Spinal cord (tissue), 10 donors: ENCODE measurements around the gene CXorf66. TPM values are rescaled to one million over a fixed set of nuclear protein-coding genes. Genes with fewer than 3 reads are reported as not detected.
"Not testable (repeated sequence)": the region's sequence is repeated elsewhere in the genome, so short reads cannot be mapped to it uniquely, and the experiment has no call there.

Experiments
- DNase-seq, 6 donors: peaks; one replicate each; pipeline versions ENCODE4 v3.0.0 to v3.0.0-alpha.2; 2013 to 2015; ENCODE audit warnings: low spot score in 6 of 6, low read depth in 4 of 6
- H3K27ac ChIP-seq: one replicate; pipeline ENCODE4 v1.5.1; 2013; ENCODE audit warnings: low read depth, low read length, control low read depth
- H3K27me3 ChIP-seq: one replicate; pipeline ENCODE4 v1.6.1; 2013; ENCODE audit warnings: low read length; ENCODE audit not compliant: control insufficient read depth, insufficient read depth
- H3K36me3 ChIP-seq: one replicate; pipeline ENCODE4 v1.6.1; 2013; ENCODE audit warnings: low read length; ENCODE audit not compliant: control insufficient read depth, insufficient read depth
- H3K4me1 ChIP-seq: one replicate; pipeline ENCODE4 v1.6.1; 2013; ENCODE audit warnings: low read length; ENCODE audit not compliant: control insufficient read depth, insufficient read depth
- H3K4me3 ChIP-seq: one replicate; pipeline ENCODE4 v1.5.1; 2013; ENCODE audit warnings: low read depth, low read length, control low read depth
- H3K9me3 ChIP-seq: one replicate; pipeline ENCODE4 v1.6.1; 2013; ENCODE audit warnings: low read length; ENCODE audit not compliant: control insufficient read depth, insufficient read depth
- WGBS: methylation state at CpG from one replicate; pipeline ENCODE4 v1.1.5; 2013; ENCODE audit warnings: missing lambda C conversion rate; ENCODE audit not compliant: insufficient coverage; 5-methylcytosine and 5-hydroxymethylcytosine counted together
- long read RNA-seq, 4 donors: transcript quantifications; one replicate each; lab custom pipeline, GENCODE V29; 2026
- polyA plus RNA-seq, 2 donors: library from polyadenylated mRNA; unstranded; fragments of 120-200 nt; gene quantifications; one replicate each; pipeline ENCODE4 v1.2.1, GENCODE V29; 2013; ENCODE audit not compliant: insufficient read length in 2 of 2
- total RNA-seq, 2 donors: library from RNA; depleted of rRNA in 1 of 2; stranded (reverse); fragments of 120-200 nt in 1 of 2; fragments of >200 nt in 1 of 2; gene quantifications; one replicate each; pipeline versions ENCODE4 v1.2.3 to v1.2.4, GENCODE V29; 2013 to 2014
- donor health status: healthy.

The CXorf66 gene
- total RNA-seq (not detected), polyA plus RNA-seq (not detected)
- long read RNA-seq, donor 1 = 0 reads
- long read RNA-seq, donor 2 = 0 reads
- long read RNA-seq, donor 3 = 0 reads
- long read RNA-seq, donor 4 = 0 reads

GRCh38 chrX:139965421-139965820 is at the start of gene CXorf66:
Gene CXorf66, minus strand, starts transcription at chrX:139965521. Its CDS starts 25 bp downstream, at chrX:139965496.
- H3K27ac ChIP-seq = no peak within 1 kb of the TSS
- no peaks in the 10 kb centered on the region for H3K36me3 ChIP-seq
- no peak for DNase-seq
- no peaks in the 10 kb centered on the region for H3K4me1 ChIP-seq
- H3K4me3 ChIP-seq = no peak within 1 kb of the TSS
- no peaks in the 10 kb centered on the region for H3K9me3 ChIP-seq
- WGBS = 94% methylated on average over 5 of the region's 7 CpGs
- no peaks in the 10 kb centered on the region for H3K27me3 ChIP-seq

GRCh38 chrX:139982856-139983255 is 17.5 kb upstream of the CXorf66 start:
- no peaks in the 10 kb centered on the region for H3K27me3 ChIP-seq
- no CpG with 5 or more reads among the region's 3 CpGs for WGBS

GRCh38 chrX:139974471-139974870 is 9.2 kb upstream of the CXorf66 start:
- Histone ChIP-seq H3K9me3 (no peaks in the 10 kb centered on the region), H3K27ac (no peak overlapping the region), H3K27me3 (no peaks in the 10 kb centered on the region), H3K4me3 (no peak overlapping the region), H3K36me3 (no peaks in the 10 kb centered on the region), H3K4me1 (no peaks in the 10 kb centered on the region)
- no peak for DNase-seq
- 83% methylated on average over 1 of the region's 3 CpGs for WGBS

More at GRCh38 chrX:139982856-139983255, 17.5 kb upstream of the CXorf66 start:
- Histone ChIP-seq H3K4me3 (no peak overlapping the region), H3K36me3 (no peaks in the 10 kb centered on the region), H3K4me1 (no peaks in the 10 kb centered on the region), H3K9me3 (peaks cover 1% of the 10 kb centered on the region), H3K27ac (no peak overlapping the region)
- no peak for DNase-seq

GRCh38 chrX:139972629-139973624 is 7.6 kb upstream of the CXorf66 start:
- H3K4me1 ChIP-seq = no peaks in the 10 kb centered on the region
- no peak for DNase-seq
- H3K9me3 ChIP-seq = no peaks in the 10 kb centered on the region
- no peak overlapping the region for H3K4me3 ChIP-seq
- no peaks in the 10 kb centered on the region for H3K27me3 ChIP-seq
- H3K36me3 ChIP-seq = no peaks in the 10 kb centered on the region
- WGBS = no CpG with 5 or more reads among the region's 6 CpGs
- no peak overlapping the region for H3K27ac ChIP-seq

- H3K4me3 ChIP-seq = no peak overlapping the region
- no peaks in the 10 kb centered on the region for H3K36me3 ChIP-seq
- no peaks in the 10 kb centered on the region for H3K27me3 ChIP-seq
- no peaks in the 10 kb centered on the region for H3K4me1 ChIP-seq
- no peaks in the 10 kb centered on the region for H3K9me3 ChIP-seq
- no peak overlapping the region for H3K27ac ChIP-seq
- WGBS = no CpG with 5 or more reads among the region's 5 CpGs
- no peak for DNase-seq
Observed at GRCh38 chrX:139972113-139972512, 6.8 kb upstream of the CXorf66 start.

- WGBS = 52% methylated on average over 5 of the region's 10 CpGs
- H3K27ac ChIP-seq = no peak overlapping the region
- H3K4me1 ChIP-seq = no peaks in the 10 kb centered on the region
- peak in 1 of 6 donors; percentile 5 for DNase-seq
- no peaks in the 10 kb centered on the region for H3K27me3 ChIP-seq
- no peak overlapping the region for H3K4me3 ChIP-seq
- no peaks in the 10 kb centered on the region for H3K36me3 ChIP-seq
- H3K9me3 ChIP-seq = no peaks in the 10 kb centered on the region
Observed at GRCh38 chrX:139971394-139971749, 6.1 kb upstream of the CXorf66 start.

GRCh38 chrX:139969286-139969685 is 4.0 kb upstream of the CXorf66 start:
- Histone ChIP-seq H3K27me3 (no peaks in the 10 kb centered on the region), H3K36me3 (no peaks in the 10 kb centered on the region), H3K27ac (no peak overlapping the region), H3K4me3 (no peak overlapping the region), H3K4me1 (no peaks in the 10 kb centered on the region), H3K9me3 (no peaks in the 10 kb centered on the region)
- DNase-seq = no peak
- WGBS = 80% methylated on average over 1 of the region's 2 CpGs

GRCh38 chrX:139967750-139968149 is 2.4 kb upstream of the CXorf66 start:
- Histone ChIP-seq H3K9me3 (no peaks in the 10 kb centered on the region), H3K4me3 (no peak overlapping the region), H3K4me1 (no peaks in the 10 kb centered on the region), H3K36me3 (no peaks in the 10 kb centered on the region), H3K27ac (no peak overlapping the region), H3K27me3 (no peaks in the 10 kb centered on the region)
- DNase-seq = no peak
- WGBS = no CpG with 5 or more reads among the region's 3 CpGs

- DNase-seq = no peak
- Histone ChIP-seq H3K27ac (no peak overlapping the region), H3K4me1 (no peaks in the 10 kb centered on the region), H3K27me3 (no peaks in the 10 kb centered on the region), H3K9me3 (no peaks in the 10 kb centered on the region), H3K36me3 (no peaks in the 10 kb centered on the region), H3K4me3 (no peak overlapping the region)
- no CpG with 5 or more reads among the region's 4 CpGs for WGBS
Observed at GRCh38 chrX:139967300-139967699, 2.0 kb upstream of the CXorf66 start.

- not testable (repeated sequence) for H3K9me3 ChIP-seq, H3K4me1 ChIP-seq, H3K36me3 ChIP-seq, H3K4me3 ChIP-seq, H3K27me3 ChIP-seq, H3K27ac ChIP-seq, DNase-seq
- WGBS = 56% methylated on average over 2 of the region's 3 CpGs
Observed at GRCh38 chrX:139966159-139966558, 838 bp upstream of the CXorf66 start.
